ENCODE results near the gene TSR3.

- TF ChIP-seq CTCF (IDR thresholded peaks at IDR 0.05) (no peak), POLR2A (IDR thresholded peaks at IDR 0.05; ENCODE audit: low read depth) (no peak), EP300 (IDR thresholded peaks at IDR 0.05) (no peak)
Observed at GRCh38 chr16:1306334-1306733, 45.3 kb downstream of the TSR3 start.
